Measurements from ENCODE around the gene DPEP2NB.
"Not testable (repeated sequence)": the region's sequence is repeated elsewhere in the genome, so short reads cannot be mapped to it uniquely, and the experiment has no call there.

DPEP2NB gene

DNA sequence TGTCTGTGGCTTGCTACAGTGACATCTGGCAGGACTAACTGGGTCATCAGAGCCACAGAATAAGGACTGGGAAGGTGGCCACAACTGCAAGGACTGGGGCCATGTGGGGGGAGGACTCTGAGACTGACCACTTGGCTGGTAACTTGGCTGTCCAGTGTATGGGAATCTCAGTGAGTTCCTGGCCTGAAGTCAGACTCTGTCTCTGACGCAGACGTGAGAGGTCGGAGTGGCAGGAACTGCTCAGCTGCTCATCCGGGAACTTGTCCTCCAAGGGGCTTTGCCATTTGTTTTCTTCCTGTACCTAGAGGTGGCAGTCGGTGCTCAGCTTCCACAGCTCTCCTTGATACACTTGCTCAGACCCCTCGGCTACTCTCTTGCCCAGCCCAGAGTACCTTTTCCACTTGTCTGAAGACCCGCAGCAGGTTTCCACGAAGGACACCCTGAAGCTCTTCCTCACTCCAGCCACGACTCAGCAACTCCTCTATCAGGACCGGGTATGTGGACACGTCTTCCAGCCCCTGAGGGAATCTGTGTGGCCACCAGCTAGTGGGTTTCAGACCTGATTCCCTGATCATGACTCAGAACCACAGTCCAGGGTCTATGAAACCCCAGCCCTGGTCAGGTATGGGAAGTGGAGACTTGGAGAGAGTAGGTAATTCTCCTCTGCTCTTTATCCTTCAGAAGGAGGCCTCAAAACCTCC is 28.1 kb downstream of the DPEP2NB start:
- in situ Hi-C loops (cut with HindIII; ENCODE audit: low sequenced_read_pairs): no loop called here

DNA sequence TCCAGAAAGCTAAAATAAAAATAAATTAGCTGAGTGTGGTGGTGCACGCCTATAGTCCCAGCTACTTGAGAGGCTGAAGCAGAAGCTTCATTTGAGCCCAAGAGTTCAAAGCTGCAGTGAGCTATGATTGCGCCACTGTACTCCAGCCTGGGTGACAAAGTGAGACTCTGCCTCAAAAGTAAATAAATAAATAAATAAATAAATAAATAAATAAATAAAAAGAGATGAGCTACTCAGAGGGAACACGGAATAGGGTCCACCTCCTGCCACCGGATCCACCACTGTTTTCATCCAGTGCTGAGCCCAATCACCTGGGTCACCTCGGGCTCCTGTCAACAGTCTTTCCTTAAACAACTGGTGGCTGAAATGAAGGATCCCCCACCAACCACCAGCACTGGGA is 28.8 kb downstream of the DPEP2NB start:
- in situ Hi-C loops (cut with HindIII; ENCODE audit: low sequenced_read_pairs): no loop called here

DNA sequence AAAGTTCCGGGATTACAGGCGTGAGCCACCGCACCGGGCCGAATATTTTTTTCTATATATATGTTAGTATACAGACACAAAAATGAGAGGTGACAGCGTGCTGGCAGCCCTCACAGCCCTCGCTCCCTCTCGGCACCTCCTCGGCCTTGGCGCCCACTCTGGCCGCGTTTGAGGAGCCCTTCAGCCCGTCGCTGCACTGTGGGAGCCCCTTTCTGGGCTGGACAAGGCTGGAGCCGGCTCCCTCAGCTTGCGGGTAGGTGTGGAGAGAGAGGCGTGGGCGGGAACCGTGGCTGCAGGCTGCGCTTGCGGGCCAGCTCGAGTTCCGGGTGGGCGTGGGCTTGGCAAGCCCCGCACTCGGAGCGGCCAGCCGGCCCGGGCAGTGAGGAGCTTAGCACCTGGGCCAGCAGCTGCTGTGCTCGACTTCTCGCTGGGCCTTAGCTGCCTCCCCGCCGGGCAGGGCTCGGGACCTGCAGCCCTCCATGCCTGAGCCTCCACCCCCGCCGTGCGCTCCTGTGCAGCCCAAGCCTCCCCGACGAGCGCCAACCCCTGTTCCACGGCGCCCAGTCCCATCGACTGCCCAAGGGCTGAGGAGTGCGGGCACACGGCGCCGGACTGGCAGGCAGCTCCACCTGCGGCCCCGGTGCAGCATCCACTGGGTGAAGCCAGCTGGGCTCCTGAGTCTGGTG is 33.6 kb downstream of the DPEP2NB start:
- in situ Hi-C loops (cut with HindIII; ENCODE audit: low sequenced_read_pairs): no loop called here

DNA sequence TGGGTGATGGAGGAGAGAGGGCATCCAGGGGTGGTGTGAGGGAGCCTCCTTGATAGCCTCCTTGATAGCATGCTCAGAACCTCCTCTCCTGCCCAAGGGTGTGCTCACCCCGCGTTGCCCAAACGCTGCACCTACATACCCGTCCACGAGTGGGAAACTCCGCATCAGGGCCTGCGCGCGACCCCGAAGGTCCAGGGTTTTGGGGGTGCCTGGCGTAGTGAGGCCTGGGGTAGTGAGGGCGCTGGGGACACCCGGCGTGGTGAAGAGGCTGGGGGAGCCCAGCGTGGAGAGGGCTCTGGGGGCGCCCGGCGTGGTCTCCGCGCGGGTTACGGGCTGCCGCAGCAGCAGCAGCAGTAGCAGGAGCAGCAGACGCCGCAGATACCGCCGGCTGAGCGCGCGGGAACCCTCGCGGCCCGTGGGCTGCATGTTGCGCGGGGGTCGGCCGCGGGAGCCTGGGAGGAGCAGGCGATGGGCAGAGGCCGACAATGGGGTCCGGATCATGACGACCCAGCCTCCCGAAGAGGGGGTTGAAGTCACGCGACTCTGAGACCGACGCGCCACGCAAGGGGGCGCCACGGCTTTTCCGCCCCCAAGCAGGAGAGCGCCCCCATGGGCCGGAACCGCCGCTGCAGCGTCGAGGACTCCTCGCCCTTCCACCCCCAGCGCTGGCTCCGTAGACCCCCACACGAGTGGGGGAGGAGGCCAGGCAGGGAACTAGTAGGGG is 35.6 kb downstream of the DPEP2NB start, which contains the start of gene DPEP3:
DPEP3 (minus strand) TSS at position 545 of the 724 bp plus-strand sequence; CDS start at position 426, 119 bp downstream.
- in situ Hi-C loops (cut with HindIII; ENCODE audit: low sequenced_read_pairs): no loop called here

DNA sequence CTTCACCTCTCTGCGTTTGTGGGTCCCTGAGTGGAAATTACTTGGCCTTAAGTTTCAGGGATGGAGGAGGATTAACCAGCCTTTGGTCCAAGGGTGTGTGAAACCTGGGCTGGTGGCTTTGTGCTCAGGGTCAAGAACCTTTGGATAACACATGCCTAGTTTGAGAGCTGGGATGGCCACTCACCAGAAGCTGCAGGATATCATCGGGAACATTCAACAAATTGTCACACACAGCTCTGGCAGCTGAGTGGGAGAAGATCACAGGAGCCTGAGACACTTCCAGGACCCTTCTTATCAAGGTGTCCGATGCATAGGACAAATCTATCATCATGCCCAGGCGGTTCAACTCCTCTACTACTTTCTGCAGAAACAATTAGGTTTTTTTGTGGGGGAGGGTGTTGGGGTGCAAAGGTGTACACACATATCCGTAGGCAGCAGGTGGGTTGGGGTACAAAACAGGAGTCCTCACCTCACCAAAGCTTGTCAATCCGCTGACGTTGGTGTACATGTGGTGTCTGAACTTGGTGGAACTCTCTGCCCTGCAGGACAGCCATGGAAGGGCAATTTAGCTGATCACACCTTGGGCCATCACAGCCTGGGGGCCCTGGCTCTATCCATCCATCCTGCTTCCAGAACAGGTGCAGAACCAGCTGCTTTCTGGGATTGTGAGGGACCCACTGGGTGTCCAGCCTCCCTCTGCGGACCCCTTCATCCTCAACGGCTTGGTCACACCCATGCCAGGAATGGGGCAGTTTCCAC is 38.1 kb downstream of the DPEP2NB start:
- in situ Hi-C loops (cut with HindIII; ENCODE audit: low sequenced_read_pairs): no loop called here

GRCh38 chr16:67977005-67977404 is 38.7 kb downstream of the DPEP2NB start:
- in situ Hi-C loops (cut with HindIII; ENCODE audit: low sequenced_read_pairs): no loop called here

DNA sequence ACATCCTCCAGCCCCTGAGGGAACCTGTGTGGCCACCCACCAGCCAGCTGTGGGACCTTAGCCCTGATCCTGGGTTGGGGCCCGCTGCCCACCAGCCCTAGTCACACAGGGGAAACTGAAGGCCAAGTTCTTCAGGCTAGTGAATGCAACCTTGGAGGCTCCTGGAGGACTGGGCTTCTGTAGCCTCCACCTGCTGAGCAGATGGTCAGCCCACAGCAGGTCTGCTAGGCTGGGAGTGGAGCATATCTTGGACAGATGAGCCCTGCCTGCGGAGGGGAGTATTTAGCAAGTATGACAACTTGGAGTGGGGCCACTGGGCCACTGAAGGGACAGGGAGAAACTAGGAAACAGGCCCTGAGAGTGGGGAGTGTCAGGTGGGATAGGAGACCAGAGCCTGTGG is 39.5 kb downstream of the DPEP2NB start:
- in situ Hi-C loops (cut with HindIII; ENCODE audit: low sequenced_read_pairs): no loop called here

DNA sequence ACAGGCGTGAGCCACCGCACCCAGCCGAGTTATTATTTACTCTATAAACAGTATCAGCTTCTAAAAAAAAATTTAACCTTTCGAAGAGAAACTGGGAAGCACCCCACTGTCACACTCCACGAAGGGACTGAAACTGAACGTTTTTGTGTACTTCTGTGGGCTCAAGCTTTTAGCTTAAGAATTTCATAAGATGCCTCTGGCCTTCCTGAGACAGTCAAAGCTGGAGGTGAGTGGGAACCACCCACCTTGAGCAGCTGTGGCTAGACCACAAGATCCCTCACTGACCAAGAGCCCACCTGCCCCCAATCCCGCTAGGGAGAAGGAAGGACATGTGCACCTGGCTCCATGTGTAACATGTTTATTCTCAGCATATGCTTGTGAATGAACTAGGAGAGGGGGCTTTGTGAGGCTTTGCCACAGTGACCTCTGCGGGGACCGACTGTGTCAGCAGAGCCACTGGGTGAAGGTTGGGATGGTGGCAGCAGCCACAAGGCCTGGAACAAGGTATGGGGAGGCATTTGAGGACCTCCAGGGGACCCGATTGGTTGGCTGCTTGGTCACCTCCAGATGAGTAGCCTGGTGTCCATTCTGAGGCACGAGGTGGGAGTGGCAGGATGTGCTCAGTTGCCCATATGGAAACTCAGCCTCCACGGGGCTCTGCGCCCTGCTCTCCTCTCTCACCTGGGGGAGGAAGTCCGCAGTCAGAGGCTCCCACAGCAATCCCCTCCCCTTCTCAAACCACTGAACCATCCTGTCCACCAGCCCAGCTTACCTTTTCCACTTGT is 40.2 kb downstream of the DPEP2NB start:
- in situ Hi-C loops (cut with HindIII; ENCODE audit: low sequenced_read_pairs): no loop called here

DNA sequence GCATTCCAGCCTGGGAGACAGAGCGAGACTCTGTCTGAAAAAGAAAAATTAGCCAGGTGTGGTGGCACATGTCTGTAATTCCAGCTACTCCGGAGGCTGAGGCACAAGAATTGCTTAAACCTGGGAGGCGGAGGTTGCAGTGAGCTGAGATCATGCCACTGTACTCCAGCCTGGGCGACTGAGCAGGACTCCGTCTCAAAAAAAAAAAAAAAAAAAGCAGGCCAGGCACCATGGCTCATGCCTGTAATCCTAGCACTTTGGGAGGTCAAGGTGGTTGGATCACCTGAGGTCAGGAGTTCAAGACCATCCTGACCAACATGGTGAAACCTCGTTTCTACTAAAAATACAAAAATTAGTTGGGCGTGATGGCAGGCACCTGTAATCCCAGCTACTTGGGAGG is 43.4 kb downstream of the DPEP2NB start:
- in situ Hi-C loops (cut with HindIII; ENCODE audit: low sequenced_read_pairs): not testable (repeated sequence)

DNA sequence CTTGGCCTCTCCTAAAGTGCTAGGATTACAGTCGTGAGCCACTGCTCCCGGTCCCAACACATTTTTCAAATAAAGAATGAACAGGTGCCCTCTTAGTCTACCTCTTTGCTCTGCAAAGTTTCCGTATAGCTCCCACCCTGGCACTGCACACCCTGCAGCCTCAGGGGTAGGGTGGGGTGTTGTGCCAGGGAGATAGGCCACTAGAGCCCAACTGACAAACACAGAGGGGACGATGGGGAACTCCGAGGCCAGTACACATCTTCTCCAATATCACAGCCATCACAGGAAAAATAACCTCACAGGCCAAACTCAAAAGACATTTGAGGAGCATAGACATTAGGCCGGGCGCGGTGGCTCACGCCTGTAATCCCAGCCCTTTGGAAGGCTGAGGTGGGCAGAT is 44.6 kb downstream of the DPEP2NB start:
- in situ Hi-C loops (cut with HindIII; ENCODE audit: low sequenced_read_pairs): no loop called here

GRCh38 chr16:67969254-67970039 is 46.3 kb downstream of the DPEP2NB start:
- in situ Hi-C loops (cut with HindIII; ENCODE audit: low sequenced_read_pairs): no loop called here

DNA sequence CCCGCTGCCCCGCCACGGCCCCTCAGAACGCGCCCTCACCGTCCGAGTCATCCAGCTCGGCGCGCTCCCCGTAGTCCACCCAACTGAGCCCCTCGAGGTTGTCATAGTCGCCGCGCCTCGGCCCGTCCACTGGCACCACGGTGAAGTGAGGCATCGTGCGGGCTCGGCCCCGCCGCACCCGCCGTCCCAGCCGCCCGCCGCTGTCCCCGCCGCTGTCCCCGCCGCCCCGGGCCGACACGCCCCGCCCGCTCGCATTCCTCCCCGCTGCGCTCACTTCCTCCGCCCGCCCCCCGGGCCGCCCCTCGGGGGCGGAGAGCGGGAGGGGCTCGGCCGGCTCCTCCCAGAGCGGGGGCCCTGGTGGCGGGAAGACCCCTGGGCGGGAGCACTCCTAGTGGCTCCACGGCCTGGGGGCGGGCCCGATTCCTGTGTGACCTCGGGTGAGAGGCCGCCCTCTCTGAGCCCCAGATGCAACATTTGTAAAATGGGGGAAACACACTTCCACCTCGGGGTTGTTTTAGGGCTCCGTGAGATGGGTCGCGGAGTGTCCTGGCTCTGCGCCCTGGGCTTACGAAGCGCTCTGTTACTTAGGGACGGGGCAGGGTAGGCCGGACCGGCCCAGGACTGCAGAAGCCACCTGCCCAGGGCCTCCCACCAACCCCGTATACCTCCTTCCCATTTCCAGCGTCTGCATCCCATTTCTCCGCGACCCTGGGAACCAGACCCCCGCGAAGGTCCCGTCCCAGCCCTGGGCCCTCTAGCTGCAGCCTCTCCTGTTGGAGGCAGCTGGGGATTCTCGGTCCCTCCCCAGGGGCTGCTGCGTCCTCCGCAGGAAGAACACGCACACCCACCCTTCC is 47.1 kb downstream of the DPEP2NB start, which contains the start of gene SLC12A4:
SLC12A4 (minus strand) TSS at position 238 of the 854 bp plus-strand sequence; CDS start at position 154, 84 bp downstream.
- in situ Hi-C loops (cut with HindIII; ENCODE audit: low sequenced_read_pairs): no loop called here

DNA sequence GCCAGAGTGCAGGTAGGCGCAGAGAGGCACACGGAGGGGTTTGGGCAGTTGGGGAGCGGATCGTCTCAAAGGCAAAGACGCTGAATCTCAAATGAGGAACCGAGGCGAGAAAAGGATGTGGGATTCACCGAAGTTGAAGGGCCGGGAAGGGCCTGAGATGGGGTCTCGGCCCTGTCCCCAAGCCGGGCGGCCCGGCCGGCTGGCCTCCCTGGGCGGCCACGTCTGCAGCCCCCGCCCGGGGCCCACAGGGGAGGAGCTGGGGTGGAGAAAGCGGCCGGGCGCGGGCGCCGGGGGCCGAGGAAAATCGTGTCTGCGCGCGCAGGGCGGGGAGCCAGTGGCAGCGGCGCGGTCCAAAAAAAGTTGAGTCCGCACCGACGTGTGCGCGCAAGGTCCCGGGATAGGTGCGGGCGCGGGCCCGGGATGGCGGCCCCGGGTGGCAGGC is 47.7 kb downstream of the DPEP2NB start:
- in situ Hi-C loops (cut with HindIII; ENCODE audit: low sequenced_read_pairs): no loop called here

GRCh38 chr16:67967183-67967957 is 48.3 kb downstream of the DPEP2NB start:
- in situ Hi-C loops (cut with HindIII; ENCODE audit: low sequenced_read_pairs): no loop called here

- in situ Hi-C loops (cut with HindIII; ENCODE audit: low sequenced_read_pairs): no loop called here
These were observed 49.0 kb downstream of the DPEP2NB start for GRCh38 chr16:67966549-67967182.

- in situ Hi-C loops (cut with HindIII; ENCODE audit: low sequenced_read_pairs): no loop called here
These were observed 49.8 kb downstream of the DPEP2NB start for GRCh38 chr16:67965668-67966548.

Measured in DLD1 (cell line).